AG08396 (cell line): ENCODE data around the gene EZH1.

ENCODE experiments used
- DNase-seq: peaks from one replicate; pipeline ENCODE4 v3.0.0; 2012; ENCODE audit warnings: low spot score, mixed read lengths

The EZH1 gene

GRCh38 chr17:42709561-42709960 is 35.3 kb downstream of the EZH1 start:
- no peak for DNase-seq

- no peak for DNase-seq
These were observed 36.3 kb downstream of the EZH1 start for GRCh38 chr17:42708588-42708987.

- DNase-seq = no peak
These were observed 38.1 kb downstream of the EZH1 start for GRCh38 chr17:42706732-42707131.

- no peak for DNase-seq
These were observed 39.9 kb downstream of the EZH1 start for GRCh38 chr17:42704837-42705494.

- no peak for DNase-seq
These were observed 40.4 kb downstream of the EZH1 start for GRCh38 chr17:42704490-42704836.

GRCh38 chr17:42702446-42702845 is 42.4 kb downstream of the EZH1 start:
- DNase-seq = no peak

GRCh38 chr17:42700586-42701289 is 44.1 kb downstream of the EZH1 start:
- no peak for DNase-seq

- DNase-seq = no peak
These were observed 45.5 kb downstream of the EZH1 start for GRCh38 chr17:42699415-42699740.

- peak; percentile 86 for DNase-seq
These were observed 46.0 kb downstream of the EZH1 start for GRCh38 chr17:42698736-42699414.

GRCh38 chr17:42697108-42697811 is 47.6 kb downstream of the EZH1 start:
- peak; percentile 4 for DNase-seq

GRCh38 chr17:42695500-42695899 is 49.3 kb downstream of the EZH1 start:
- no peak for DNase-seq

- no peak for DNase-seq
These were observed 50.3 kb downstream of the EZH1 start for GRCh38 chr17:42694524-42694923.

GRCh38 chr17:42692489-42692888 is 52.4 kb downstream of the EZH1 start:
- DNase-seq = no peak

GRCh38 chr17:42691021-42691545 is 53.8 kb downstream of the EZH1 start:
- no peak for DNase-seq

- no peak for DNase-seq
These were observed 54.2 kb downstream of the EZH1 start for GRCh38 chr17:42690596-42690995.

- no peak for DNase-seq
These were observed 57.0 kb downstream of the EZH1 start for GRCh38 chr17:42687707-42688320.

GRCh38 chr17:42686520-42687128 is 58.2 kb downstream of the EZH1 start:
- DNase-seq = no peak

GRCh38 chr17:42685831-42686230 is 59.0 kb downstream of the EZH1 start:
- no peak for DNase-seq

- no peak for DNase-seq
These were observed 59.8 kb downstream of the EZH1 start for GRCh38 chr17:42684929-42685556.

GRCh38 chr17:42683407-42684034 is 61.3 kb downstream of the EZH1 start:
- peak; percentile 33 for DNase-seq
